Uterus (tissue), 2 donors: ENCODE measurements around the gene MAD1L1.

ENCODE experiments used
- CTCF ChIP-seq, 4 experiments: fragments of 200-600 bp in 2 of 4; fragments of 450-650 bp in 2 of 4; sonication (generic) in 2 of 4; IDR thresholded peaks; one replicate each; pipeline ENCODE4 v1.5.1; 2016 to 2019; ENCODE audit warnings: antibody characterized with exemption in 4 of 4, mild to moderate bottlenecking in 2 of 4, moderate library complexity in 1 of 4
- POLR2A ChIP-seq, 2 donors: fragments of 450-650 bp; IDR thresholded peaks; one replicate each; pipeline ENCODE4 v1.6.1; 2016; ENCODE audit warnings: antibody characterized with exemption in 2 of 2, mild to moderate bottlenecking in 1 of 2, moderate library complexity in 1 of 2

GRCh38 chr7:2118056-2118455 lies 114.7 kb downstream of the MAD1L1 start:
- TF ChIP-seq CTCF (IDR thresholded peaks at IDR 0.05), result no peak
- TF ChIP-seq POLR2A (IDR thresholded peaks at IDR 0.05), result no peak
